NB4 (cell line): ENCODE data around the gene PHAF1.
A peak's percentile ranks its signal among the peaks of the same experiment; 100 is the strongest.

Experiments
- DNase-seq: peaks from one replicate; pipeline ENCODE4 v3.0.0; 2010; ENCODE audit warnings: low read depth
- H3K4me3 ChIP-seq: one replicate; pipeline ENCODE4 v1.5.1; 2011; ENCODE audit warnings: mild to moderate bottlenecking, low read depth, low read length, moderate library complexity
- MYC ChIP-seq: IDR thresholded peaks from 2 replicates; pipeline ENCODE4 v1.6.1; 2011; ENCODE audit warnings: low read depth, low read length
- POLR2A ChIP-seq: IDR thresholded peaks from 2 replicates; pipeline ENCODE4 v1.6.1; 2011; ENCODE audit warnings: mild to moderate bottlenecking; ENCODE audit not compliant: insufficient read length; ENCODE audit errors: extremely low read depth
- TF ChIP-seq, protein P1 (sequence below): IDR thresholded peaks from one replicate; pipeline ENCODE4 v1.5.1; 2012; ENCODE audit warnings: low read depth, low read length
- TF ChIP-seq, protein P2 (sequence below): IDR thresholded peaks from 2 replicates; pipeline ENCODE4 v1.6.1; 2011; ENCODE audit warnings: low read depth, low read length

PHAF1 gene

DNA sequence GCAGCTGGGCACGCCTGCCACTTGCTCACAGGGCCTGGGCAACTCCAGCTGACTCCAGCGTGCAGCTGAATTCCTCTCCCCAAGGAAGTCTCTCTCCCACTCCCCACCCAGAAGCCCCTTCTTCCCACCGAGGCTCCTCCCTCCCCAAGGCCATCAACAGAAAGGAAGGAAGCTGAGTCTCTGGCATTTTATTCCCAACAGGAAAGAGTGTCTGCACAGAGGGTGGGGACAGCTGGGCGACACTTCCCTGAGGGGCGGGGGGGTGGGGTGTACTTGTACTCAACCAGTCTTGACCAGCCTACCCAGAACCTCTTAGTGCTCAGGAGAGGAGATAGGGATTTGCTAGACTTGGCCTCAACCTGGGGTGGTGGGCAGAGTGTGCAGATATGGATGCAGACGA is 80.3 kb downstream of the PHAF1 start, which contains the start of gene EXOC3L1:
Gene EXOC3L1, minus strand, starts transcription at position 96 of the 400 bp plus-strand sequence. CDS start 460 bp downstream, outside the sequence.
- H3K4me3 ChIP-seq: no peak within 1 kb of the TSS
- TF ChIP-seq, protein P1, sequence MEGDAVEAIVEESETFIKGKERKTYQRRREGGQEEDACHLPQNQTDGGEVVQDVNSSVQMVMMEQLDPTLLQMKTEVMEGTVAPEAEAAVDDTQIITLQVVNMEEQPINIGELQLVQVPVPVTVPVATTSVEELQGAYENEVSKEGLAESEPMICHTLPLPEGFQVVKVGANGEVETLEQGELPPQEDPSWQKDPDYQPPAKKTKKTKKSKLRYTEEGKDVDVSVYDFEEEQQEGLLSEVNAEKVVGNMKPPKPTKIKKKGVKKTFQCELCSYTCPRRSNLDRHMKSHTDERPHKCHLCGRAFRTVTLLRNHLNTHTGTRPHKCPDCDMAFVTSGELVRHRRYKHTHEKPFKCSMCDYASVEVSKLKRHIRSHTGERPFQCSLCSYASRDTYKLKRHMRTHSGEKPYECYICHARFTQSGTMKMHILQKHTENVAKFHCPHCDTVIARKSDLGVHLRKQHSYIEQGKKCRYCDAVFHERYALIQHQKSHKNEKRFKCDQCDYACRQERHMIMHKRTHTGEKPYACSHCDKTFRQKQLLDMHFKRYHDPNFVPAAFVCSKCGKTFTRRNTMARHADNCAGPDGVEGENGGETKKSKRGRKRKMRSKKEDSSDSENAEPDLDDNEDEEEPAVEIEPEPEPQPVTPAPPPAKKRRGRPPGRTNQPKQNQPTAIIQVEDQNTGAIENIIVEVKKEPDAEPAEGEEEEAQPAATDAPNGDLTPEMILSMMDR: no peak
- TF ChIP-seq POLR2A (no peak), MYC (no peak)
- TF ChIP-seq, protein P2, sequence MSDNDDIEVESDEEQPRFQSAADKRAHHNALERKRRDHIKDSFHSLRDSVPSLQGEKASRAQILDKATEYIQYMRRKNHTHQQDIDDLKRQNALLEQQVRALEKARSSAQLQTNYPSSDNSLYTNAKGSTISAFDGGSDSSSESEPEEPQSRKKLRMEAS: no peak
- no peak for DNase-seq

DNA sequence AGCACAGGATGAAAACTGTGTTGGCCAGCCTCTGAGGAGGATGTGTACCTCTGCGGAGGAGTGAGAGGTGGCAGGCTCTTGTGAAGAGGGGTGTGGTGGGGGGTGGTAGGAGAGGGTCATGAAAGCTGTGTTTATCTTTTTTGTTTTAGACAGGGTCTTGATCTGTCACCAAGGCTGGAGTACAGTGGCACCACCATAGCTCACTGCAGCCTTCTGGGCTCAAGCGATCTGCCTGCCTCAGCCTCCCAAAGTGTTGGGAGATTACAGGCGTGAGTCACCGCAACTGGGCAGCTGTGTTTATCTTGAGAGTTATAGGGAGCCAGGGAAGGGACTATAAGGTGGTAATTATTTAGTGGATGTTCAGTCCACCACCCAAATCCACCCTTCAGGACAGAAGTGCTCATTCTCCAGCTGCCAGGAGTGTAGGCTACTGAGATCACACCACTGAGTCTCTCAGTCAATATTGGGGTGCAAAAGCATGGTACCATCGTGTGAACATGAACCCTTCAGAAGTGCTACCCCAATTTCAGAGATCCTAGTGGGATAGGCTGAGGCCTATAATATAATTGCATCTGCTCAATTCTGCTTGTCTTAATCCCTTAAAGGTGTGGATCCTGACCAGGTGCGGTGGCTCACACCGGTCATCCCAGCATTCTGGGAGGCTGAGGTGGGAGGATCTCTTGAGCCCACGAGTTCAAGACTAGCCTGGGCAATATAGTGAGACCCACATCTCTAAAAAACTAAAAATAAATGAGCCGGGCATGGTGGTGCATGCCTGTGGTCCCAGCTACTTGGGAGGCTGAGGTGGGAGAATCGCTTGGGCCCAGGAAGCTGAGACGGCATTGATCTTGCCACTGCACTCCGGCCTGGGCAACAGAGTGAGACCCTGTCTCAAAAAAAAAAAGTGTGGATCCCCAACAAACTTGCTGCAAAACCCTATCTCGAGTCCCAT is 81.0 kb downstream of the PHAF1 start:
- DNase-seq: no peak
- TF ChIP-seq MYC: no peak
- TF ChIP-seq, protein P2: no peak
- TF ChIP-seq, protein P1: no peak
- TF ChIP-seq POLR2A: no peak
- no peak overlapping the region for H3K4me3 ChIP-seq

DNA sequence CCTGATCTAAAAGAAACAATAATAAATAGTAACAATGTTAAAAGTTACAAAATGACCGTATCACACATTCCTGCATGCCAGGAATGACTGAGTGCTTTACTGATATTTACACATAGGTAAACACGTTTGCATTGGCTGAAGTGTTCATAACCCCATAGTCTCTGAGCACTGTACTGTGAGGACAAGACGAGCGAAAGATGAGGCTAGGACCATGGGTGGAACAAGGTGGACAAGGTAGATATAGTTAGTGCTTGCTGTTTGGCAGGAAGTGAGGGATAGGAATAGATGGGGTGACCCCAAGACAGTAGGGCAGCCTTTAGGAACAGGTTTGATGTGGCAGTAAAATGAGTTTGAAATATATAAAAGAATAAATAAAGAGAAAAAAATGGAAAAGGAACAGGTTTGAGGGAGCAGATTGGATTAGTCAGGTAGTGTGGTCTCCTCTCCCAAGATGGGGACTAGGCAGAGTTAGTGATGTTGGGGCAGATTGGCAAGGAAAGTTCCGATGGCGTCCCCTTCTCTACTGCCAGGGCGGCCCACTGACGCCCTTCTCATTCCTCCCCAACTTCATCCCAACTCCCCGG is 81.8 kb downstream of the PHAF1 start:
- peak overlapping the region; percentile 49 for H3K4me3 ChIP-seq
- TF ChIP-seq, protein P1: no peak
- TF ChIP-seq MYC (no peak), POLR2A (no peak)
- TF ChIP-seq, protein P2: no peak
- no peak for DNase-seq

DNA sequence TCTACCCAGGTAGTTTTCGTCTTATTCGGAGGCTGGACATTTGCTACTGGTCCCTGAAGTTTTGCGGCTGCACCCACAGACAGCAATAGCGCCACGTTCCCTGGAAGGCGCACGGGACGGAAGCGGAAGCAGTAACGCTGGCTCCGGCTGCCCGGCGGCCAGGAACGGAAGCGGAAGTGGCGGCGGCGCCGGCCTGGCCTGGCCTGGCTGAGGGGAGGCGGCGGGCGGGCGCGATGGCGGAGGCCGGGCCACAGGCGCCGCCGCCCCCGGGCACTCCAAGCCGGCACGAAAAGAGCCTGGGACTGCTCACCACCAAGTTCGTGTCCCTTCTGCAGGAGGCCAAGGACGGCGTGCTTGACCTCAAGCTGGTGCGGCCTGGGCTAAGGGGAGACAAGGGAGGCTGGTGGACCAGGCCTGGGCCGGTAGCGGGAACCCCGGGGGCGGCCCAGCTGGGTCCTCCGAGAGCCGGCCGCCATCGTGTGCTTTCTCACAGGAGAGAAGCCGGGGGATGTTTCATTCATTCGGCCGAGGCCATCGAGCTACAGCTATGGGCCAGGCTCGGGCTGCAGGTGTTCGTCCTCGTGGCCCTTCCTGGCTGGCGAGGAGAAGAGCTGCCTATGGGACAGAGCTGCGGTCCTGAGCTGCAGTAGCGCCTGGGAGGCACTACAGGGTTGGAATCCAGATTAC is 82.4 kb downstream of the PHAF1 start, which contains the start of gene E2F4:
Gene E2F4, plus strand, starts transcription at position 161 of the 687 bp plus-strand sequence. Its CDS starts 73 bp downstream, at position 234.
- DNase-seq: peak; percentile 97
- peak within 1 kb of the TSS; percentile 100 for H3K4me3 ChIP-seq
- TF ChIP-seq, protein P1: no peak
- peak; percentile 52 for TF ChIP-seq POLR2A
- peak; percentile 44; the same call in 1 of the 2 replicates for TF ChIP-seq MYC
- TF ChIP-seq, protein P2: peak; percentile 48

DNA sequence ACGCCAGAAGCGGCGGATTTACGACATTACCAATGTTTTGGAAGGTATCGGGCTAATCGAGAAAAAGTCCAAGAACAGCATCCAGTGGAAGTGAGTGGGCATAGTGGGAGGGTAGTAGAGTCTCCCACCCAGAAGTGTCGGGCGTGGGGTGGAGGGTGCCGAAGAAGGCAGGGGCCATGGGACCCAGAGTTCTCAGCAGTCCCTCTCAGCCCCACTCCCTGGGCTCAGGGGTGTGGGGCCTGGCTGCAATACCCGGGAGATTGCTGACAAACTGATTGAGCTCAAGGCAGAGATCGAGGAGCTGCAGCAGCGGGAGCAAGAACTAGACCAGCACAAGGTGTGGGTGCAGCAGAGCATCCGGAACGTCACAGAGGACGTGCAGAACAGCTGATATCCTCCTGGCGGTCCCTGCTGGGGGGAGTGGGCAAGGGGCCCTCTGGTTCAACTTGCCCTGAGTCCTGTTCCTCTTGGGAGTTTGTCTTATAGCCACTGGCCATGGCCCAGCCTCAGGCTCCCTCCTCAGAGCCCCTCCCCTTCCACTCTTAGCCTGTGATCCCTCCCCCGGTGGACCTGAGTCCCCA is 83.1 kb downstream of the PHAF1 start:
- peak overlapping the region; percentile 100 for H3K4me3 ChIP-seq
- TF ChIP-seq, protein P2: no peak
- TF ChIP-seq POLR2A: no peak
- TF ChIP-seq MYC: no peak
- TF ChIP-seq, protein P1: no peak
- DNase-seq: peak; percentile 26
